DOHH2 (cell line): Measurements from ENCODE around the gene KCTD1.
A peak's percentile ranks its signal among the peaks of the same experiment; 100 is the strongest.

Experiments used
- H3F3A ChIP-seq: fragments of 200-600 bp; sonication (generic), shearing (Covaris generic); 2 replicates; pipeline ENCODE4 v1.6.0; 2016; ENCODE audit warnings: antibody characterized with exemption, mild to moderate bottlenecking; ENCODE audit not compliant: control insufficient read depth, insufficient read depth
- H3K27ac ChIP-seq: fragments of 200-600 bp; sonication (generic); 2 replicates; pipeline ENCODE4 v1.5.1; 2014; ENCODE audit warnings: low read depth, mild to moderate bottlenecking, low read length, moderate library complexity
- H3K27me3 ChIP-seq: fragments of 200-600 bp; sonication (generic); 2 replicates; pipeline ENCODE4 v1.6.1; 2014; ENCODE audit warnings: mild to moderate bottlenecking, low read length, mixed read lengths; ENCODE audit not compliant: control insufficient read depth
- H3K36me3 ChIP-seq: fragments of 200-600 bp; sonication (generic); 2 replicates; pipeline ENCODE4 v1.6.1; 2014; ENCODE audit warnings: mild to moderate bottlenecking, low read length, moderate library complexity, mixed read lengths; ENCODE audit not compliant: control insufficient read depth
- H3K4me1 ChIP-seq: fragments of 200-600 bp; sonication (generic); 2 replicates; pipeline ENCODE4 v1.6.1; 2014; ENCODE audit warnings: mild to moderate bottlenecking, low read length, mixed read lengths; ENCODE audit not compliant: control insufficient read depth
- H3K4me2 ChIP-seq: fragments of 200-600 bp; sonication (generic); 2 replicates; pipeline ENCODE4 v1.6.0; 2014; ENCODE audit warnings: mild to moderate bottlenecking, low read length, moderate library complexity
- H3K4me3 ChIP-seq: fragments of 200-600 bp; sonication (generic); 2 replicates; pipeline ENCODE4 v1.5.1; 2014; ENCODE audit warnings: mild to moderate bottlenecking, low read length, mixed read lengths
- H3K79me2 ChIP-seq: fragments of 200-600 bp; sonication (generic); 2 replicates; pipeline ENCODE4 v1.6.1; 2014; ENCODE audit warnings: mild to moderate bottlenecking, low read length, mixed read lengths; ENCODE audit not compliant: control insufficient read depth
- H3K9me2 ChIP-seq: fragments of 200-600 bp; sonication (generic); replicated peaks from 2 replicates; pipeline ENCODE4 v1.6.1; 2014; ENCODE audit warnings: mild to moderate bottlenecking, low read length, mixed read lengths; ENCODE audit not compliant: control insufficient read depth
- H3K9me3 ChIP-seq: fragments of 200-600 bp; sonication (generic); 2 replicates; pipeline ENCODE4 v1.6.1; 2014; ENCODE audit warnings: antibody characterized with exemption, low read length, mixed read lengths; ENCODE audit not compliant: control insufficient read depth, insufficient read depth
- H4K20me1 ChIP-seq: fragments of 200-600 bp; sonication (generic); 2 replicates; pipeline ENCODE4 v1.6.0; 2014; ENCODE audit warnings: low read depth, mild to moderate bottlenecking, antibody characterized with exemption, low read length, moderate library complexity; ENCODE audit not compliant: control insufficient read depth, insufficient read depth
- CTCF ChIP-seq: fragments of 200-600 bp; sonication (generic); IDR thresholded peaks from one replicate; pipeline ENCODE4 v1.5.1; 2014; ENCODE audit warnings: antibody characterized with exemption, mild to moderate bottlenecking, low read depth, low read length; ENCODE audit not compliant: poor library complexity, severe bottlenecking
- EZH2phosphoT487 ChIP-seq: fragments of 200-600 bp; sonication (generic); IDR thresholded peaks from 2 replicates; pipeline ENCODE4 v1.6.1; 2017; ENCODE audit warnings: borderline replicate concordance, mild to moderate bottlenecking, antibody characterized with exemption, low read length, moderate library complexity, mixed read lengths

Gene KCTD1

DNA sequence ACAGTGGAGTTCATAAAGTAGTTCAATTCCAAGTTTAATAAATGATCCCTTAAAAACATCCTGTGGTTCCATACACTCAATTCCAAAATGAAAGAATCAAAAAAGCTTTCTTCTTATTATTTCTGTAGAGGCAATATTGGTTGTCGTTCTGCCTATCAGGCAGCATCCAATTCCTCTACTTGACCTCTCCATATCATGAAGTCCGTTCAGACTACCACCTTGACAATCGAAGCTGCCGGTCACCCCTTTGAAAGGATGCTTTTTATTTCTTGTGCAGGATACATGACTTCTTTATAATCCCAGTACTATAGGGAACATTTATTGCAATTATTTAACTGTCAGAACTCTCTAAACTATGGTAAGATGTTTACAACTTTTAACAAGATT lies 3.3 kb upstream of the KCTD1 start:
- Histone ChIP-seq H3K27ac (no peak overlapping the region), H4K20me1 (no peaks in the 10 kb centered on the region), H3K4me3 (no peak overlapping the region), H3F3A (no peaks in the 10 kb centered on the region), H3K79me2 (0 out of 2 replicates have a peak, but pooled peaks cover 3% of the 10 kb centered on the region), H3K9me3 (no peaks in the 10 kb centered on the region), H3K9me2 (no peaks in the 10 kb centered on the region), H3K4me1 (peaks cover 20% of the 10 kb centered on the region), H3K27me3 (peaks cover 65% of the 10 kb centered on the region), H3K4me2 (no peak overlapping the region), H3K36me3 (no peaks in the 10 kb centered on the region)
- TF ChIP-seq EZH2phosphoT487 (peak; percentile 33; the same call in 1 of the 2 replicates), CTCF (no peak)

DNA sequence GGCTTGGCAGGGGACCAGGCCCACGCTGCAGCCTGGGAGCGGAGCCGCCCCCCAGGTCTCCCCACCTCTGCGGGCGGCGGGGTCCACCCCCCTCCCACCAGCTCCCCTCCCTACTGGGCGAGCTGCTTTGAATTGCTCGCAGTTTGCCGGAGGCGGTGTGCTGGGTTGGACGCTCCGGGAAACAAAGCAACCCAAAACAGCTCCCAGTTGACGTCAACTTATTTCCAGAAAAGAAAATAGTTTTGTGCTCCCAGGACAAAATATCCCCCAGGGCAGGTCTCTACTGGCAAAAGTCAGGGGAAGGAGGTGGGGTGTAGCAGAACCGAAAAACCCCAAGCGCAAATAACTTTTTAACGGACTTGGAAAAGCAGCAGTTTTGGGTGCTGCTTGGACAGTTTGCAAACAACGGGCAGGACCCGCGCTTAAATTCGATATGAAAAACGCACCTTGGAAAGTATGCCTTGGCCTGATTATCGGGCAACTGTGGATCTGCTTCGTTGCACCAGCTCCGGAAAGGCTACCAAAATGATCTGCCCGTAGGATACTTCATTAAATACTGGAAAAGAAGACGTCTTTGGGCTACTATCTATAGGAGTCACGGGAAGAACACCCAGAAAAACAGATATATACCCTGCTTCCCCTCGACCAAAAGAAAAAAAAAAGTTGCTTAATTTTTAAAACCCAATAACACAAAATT lies 2.8 kb upstream of the KCTD1 start:
- H3K4me2 ChIP-seq, result no peak overlapping the region
- peaks cover 23% of the 10 kb centered on the region for H3K4me1 ChIP-seq
- H3K9me3 ChIP-seq, result no peaks in the 10 kb centered on the region
- 0 out of 2 replicates have a peak, but pooled peaks cover 3% of the 10 kb centered on the region for H3F3A ChIP-seq
- TF ChIP-seq EZH2phosphoT487 (peak; percentile 47; the same call in 1 of the 2 replicates), CTCF (no peak)
- 0 out of 2 replicates have a peak, but pooled peaks cover 3% of the 10 kb centered on the region for H3K79me2 ChIP-seq
- H3K9me2 ChIP-seq, result no peaks in the 10 kb centered on the region
- H3K27ac ChIP-seq, result no peak overlapping the region
- H3K36me3 ChIP-seq, result no peaks in the 10 kb centered on the region
- H4K20me1 ChIP-seq, result no peaks in the 10 kb centered on the region
- H3K27me3 ChIP-seq, result peaks cover 60% of the 10 kb centered on the region
- no peak overlapping the region for H3K4me3 ChIP-seq

DNA sequence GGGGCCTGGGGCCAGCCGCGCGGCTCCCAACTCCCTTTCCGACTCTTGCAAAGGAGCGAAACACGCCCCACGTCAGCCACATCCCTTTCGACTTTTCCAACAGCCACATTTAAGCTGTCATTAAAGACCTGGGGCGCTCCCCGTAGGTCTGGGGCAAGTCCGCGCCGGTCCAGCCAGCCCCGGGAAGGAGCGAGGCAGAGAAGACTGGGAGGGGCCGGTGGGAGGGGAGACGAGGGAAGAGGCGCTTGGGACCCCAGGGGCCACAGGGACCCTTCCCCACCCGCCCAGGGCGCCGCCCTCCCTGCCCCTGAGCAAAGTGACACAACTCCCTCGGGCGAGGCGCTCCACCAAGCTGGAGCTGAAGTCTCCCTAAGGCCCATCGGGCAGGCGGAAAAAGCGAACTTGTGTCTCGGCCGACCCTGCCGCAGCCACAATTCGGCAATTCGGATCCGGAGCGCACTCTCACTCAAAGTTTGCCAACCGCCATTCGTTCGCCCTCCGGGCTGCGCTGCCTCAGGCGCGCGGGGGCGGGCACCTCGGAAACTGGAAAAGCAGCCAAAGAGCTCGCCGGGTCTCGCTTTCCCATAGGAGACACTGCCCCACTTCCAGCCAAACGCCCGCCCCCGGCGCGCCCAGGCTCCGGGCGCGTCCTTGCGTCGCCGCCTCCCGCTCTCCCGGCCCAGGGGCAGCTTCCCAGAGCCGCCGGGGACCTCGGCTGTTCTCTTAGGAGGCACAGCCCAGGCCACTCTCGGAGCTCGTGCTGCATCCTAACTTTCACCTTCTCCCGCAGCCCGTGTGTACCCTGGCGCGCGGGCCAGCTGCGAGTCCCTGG lies 1.1 kb upstream of the KCTD1 start:
- Histone ChIP-seq H3K4me2 (peak overlapping the region; percentile 85), H3K4me3 (peak overlapping the region; percentile 74), H3K9me3 (no peaks in the 10 kb centered on the region), H3K9me2 (no peaks in the 10 kb centered on the region), H4K20me1 (no peaks in the 10 kb centered on the region), H3K4me1 (peaks cover 23% of the 10 kb centered on the region), H3K27ac (no peak overlapping the region), H3K36me3 (no peaks in the 10 kb centered on the region), H3K27me3 (peaks cover 53% of the 10 kb centered on the region), H3K79me2 (0 out of 2 replicates have a peak, but pooled peaks cover 3% of the 10 kb centered on the region), H3F3A (0 out of 2 replicates have a peak, but pooled peaks cover 4% of the 10 kb centered on the region)
- TF ChIP-seq EZH2phosphoT487 (0 out of 2 replicates have a peak, but pooled peaks have one; percentile 39), CTCF (no peak)
